NCI-H1694 treated with DMSO at 0.1 percent for 48 hours (cell line): Measurements from ENCODE around the gene CTPS1.

Experiments used
- DNase-seq: peaks from one replicate; lab custom pipeline; 2025; lab: John Stamatoyannopoulos, UW

CTPS1 gene

GRCh38 chr1:40997096-40997495 lies 17.6 kb downstream of the CTPS1 start:
- DNase-seq = no peak

- no peak for DNase-seq
These were observed 19.2 kb downstream of the CTPS1 start for GRCh38 chr1:40998668-40999067.

DNA sequence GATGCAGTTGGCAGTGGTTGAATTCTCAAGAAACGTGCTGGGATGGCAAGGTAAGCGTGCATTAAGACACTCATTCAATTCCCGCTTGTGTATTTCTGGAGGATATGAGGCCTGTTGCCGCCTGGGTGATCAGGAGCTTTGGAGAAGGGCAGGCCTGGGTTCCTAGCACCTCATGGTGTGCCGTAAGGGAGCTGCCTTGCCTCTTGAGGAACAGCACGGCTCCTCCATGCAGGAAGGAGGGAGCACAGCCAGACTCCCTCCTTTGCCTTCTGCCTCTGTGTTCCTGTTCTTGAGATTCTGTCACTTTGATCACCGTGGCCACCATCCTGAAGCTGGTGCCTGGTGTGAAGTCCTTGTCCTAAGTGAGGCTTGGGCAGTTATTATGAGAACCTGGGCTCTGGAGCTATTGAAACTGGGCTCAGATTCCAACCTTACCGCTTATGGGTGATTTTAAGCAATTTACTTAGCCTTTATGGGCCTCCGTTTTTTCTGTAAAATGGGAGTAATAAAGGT lies 23.7 kb downstream of the CTPS1 start:
- DNase-seq = no peak

- DNase-seq = peak; percentile 97
These were observed 24.2 kb downstream of the CTPS1 start for GRCh38 chr1:41003640-41004220.

- no peak for DNase-seq
These were observed 26.4 kb downstream of the CTPS1 start for GRCh38 chr1:41005876-41006275.

GRCh38 chr1:41006942-41007865 lies 27.7 kb downstream of the CTPS1 start:
- no peak for DNase-seq

GRCh38 chr1:41009466-41009865 lies 30.0 kb downstream of the CTPS1 start:
- DNase-seq = no peak

GRCh38 chr1:41010345-41010744 lies 30.8 kb downstream of the CTPS1 start:
- no peak for DNase-seq

- DNase-seq = no peak
These were observed 33.5 kb downstream of the CTPS1 start for GRCh38 chr1:41013024-41013423.

DNA sequence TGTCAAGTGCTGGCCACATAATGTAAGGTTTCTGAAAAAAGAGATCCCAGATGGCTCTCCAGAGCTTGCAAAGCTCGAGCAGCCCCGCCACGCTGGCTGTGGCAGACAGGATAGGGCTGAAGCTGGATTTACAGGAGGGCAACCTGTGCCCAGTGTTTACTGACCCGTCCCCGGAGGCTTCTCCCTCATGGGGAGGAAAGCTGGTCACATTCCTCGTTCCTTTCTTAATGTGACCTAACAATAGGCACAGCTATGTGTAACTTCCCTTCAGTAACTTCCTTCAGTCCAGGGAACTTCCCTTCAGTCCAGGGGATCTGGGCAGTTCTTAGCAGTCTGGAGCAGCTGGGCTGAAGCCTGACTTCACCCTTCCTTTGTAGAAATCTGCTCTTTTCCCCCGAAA lies 34.3 kb downstream of the CTPS1 start:
- DNase-seq = no peak

DNA sequence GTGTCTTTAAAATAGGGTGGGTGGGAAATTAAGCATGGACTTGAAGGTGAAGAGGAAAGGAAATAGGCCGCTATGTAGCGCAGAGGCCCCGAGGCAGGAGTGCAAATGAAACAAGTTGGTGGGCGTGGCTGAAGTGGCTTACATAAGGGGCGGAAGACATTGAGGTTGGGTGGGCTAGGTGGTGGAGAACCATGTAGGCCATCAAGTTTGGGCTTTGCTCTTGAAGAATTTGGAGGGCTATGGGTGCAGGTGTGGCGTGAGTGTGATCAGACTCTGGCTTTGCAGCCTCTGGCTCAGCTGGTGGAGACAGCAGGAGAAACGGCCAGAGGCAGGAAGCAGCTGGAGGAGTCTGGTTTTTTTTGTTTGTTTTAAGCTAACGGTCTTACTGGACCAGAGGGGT lies 35.4 kb downstream of the CTPS1 start:
- no peak for DNase-seq

- DNase-seq = no peak
These were observed 35.9 kb downstream of the CTPS1 start for GRCh38 chr1:41015281-41015896.

DNA sequence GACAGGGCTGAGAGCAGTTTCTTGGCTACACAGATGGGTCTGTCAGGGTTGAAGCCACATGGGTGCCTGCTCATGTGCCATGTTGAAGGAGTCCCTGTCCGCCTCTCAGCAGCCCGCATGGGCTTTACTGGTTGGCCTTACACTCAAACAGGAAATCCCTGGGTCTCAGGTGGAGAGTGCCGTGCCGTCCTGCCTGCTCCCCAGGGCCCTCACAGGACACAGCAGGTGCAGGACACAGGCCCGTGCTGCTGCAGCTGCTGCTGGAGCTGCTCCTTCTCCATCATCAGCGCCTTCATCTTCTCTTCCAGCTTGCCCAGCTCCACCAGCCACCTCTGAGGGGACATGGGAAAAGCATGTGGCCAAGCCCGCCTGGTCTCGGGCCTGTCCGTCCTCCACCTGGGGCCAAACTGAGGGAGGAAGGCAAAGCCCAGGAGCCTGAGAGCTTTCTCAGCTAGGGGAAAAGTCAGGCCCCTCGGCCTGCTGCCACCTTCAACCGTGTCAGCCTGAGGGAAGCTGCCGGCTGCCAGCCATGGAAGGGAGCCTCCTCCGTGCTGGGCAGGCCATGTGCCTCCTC lies 36.5 kb downstream of the CTPS1 start:
- no peak for DNase-seq

DNA sequence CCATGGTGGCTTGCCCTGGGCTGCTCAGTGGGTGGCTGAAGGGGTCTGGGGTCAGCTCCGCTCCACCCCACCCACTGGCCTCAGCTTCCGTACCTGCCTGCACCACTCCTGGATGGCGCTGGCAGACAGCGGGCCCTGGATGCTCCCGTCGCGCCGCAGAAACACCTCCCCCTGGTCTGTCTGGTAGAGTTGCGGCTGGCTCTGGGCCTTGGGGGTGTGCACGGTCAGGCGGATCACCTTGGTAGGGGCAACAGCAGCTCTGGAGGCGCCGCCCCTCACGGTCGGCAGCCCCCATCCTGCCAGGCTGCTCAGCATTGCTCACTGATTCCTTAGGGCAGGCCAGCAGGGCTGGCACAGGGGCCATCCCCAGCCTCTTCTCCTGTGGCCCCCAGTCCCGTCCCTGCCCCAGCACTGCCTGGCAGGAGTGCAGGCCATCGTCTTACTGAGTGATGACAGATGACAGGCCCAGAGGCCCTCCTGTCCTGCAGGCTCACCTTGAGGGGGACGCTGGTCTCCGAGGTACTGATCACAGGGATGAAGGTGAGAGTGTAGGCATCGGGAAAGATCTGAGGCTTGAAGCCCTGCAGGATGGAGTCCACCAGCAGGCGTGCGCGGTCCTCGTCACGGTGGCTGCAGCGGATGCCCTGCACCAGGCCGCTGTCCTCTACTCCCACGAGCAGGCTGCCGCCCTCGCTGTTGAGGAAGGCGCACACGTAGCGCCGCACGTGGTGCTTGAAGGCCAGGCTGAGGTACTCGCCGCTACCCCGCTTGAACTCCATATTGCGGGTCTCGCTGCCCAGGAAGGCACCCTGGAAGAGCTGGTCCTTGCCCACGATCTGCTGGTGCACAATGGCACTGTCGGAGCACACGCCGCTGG lies 37.9 kb downstream of the CTPS1 start:
- no peak for DNase-seq

- DNase-seq = no peak
These were observed 38.5 kb downstream of the CTPS1 start for GRCh38 chr1:41018018-41018410.

DNA sequence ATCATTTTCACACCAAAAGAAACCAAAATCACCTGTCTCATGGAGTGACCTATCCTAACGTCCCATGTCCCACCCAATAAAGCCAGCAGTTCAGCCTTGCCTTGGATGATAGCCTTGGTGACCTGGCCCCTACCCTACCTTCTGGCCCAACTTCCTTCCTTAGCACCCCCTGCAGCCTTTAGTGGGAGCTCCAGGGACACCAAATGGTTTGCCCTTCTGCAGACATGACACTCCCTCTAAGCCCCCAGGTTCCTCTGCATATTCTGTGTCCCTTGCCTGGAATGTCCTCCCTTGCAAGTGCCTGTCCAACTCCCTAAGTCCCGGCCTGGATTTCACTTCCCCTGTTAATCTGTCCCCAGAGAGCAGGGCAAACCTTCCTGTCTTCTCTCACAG lies 39.9 kb downstream of the CTPS1 start:
- no peak for DNase-seq

- DNase-seq = no peak
These were observed 40.6 kb downstream of the CTPS1 start for GRCh38 chr1:41020109-41020576.

- no peak for DNase-seq
These were observed 41.2 kb downstream of the CTPS1 start for GRCh38 chr1:41020654-41021053.

DNA sequence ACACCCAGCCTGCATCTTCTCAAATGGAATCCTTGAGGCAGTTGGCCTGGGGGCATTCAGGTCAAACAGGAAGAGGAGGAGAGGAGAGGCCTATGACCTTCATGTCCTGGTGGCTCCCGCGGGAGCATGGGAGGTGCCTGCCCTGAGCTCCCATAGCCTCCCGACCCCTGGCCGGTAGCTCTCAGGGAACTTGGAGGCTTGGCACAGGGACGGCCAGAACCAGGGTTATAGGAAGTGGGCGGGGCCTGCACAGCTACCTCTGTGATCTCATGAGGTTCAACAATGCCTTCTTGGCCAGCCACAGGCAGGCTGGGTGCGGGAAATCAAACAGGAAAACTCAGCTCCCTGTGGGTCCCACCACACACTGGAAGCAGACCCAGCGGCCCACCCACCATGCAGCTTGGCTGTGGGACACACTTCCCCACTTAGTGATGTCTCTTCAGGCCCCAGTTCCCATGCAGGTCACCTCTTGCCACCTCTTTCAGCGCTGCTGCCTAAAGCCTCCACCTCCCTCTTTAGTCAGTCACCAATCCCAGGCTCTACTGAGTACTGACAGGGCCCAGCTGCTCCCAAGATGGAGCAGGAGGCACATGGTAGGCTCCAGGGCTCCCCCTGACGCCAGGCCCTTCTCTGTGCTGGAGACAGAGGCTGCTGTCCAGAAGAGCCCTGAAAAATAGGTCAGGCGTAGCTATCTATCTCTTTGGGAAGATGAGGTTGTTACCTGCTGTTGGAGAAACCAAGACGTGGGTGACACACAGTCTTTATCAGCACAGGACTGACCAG lies 42.2 kb downstream of the CTPS1 start, which contains the start of gene SLFNL1:
Gene SLFNL1 (minus strand): TSS at position 200 of the 783 bp plus-strand sequence. CDS start 1,065 bp downstream, outside the sequence.
- DNase-seq = no peak

DNA sequence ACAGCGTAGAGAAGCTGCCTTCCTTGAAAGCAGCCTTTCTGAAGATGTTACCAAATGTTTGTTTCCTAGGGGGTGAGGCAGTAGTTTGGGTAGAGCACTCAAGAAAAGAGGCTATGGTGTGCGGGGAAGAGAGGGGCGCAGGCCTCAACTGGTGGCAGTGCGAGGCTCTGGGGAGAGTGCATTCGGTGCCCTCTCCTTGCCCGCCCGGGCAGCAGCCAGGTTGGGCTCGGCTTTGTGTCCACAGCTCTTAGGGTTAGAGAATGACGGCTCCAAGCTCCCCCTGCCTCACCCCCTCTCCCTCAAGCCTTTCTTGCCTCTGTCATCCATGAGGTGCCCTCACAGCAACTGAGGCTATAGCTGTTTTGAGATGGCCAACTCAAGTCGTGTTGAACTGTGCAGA lies 42.9 kb downstream of the CTPS1 start:
- DNase-seq = no peak
